Osteoblast (primary cell): ENCODE data around the gene MFSD2B. TPM values are rescaled to one million over a fixed set of nuclear protein-coding genes. Genes with fewer than 3 reads are reported as not detected.

ENCODE experiments used
- DNase-seq: peaks from one replicate; pipeline ENCODE4 v3.0.0; 2011; ENCODE audit warnings: low spot score, mixed read lengths; ENCODE audit not compliant: insufficient read length; ENCODE audit errors: missing footprints
- H2AFZ ChIP-seq: 2 replicates; pipeline ENCODE4 v1.6.0; 2011; ENCODE audit warnings: mild to moderate bottlenecking, low read length
- H3K27ac ChIP-seq: 2 replicates; pipeline ENCODE4 v1.5.1; 2011; ENCODE audit warnings: mild to moderate bottlenecking, low read depth, low read length, moderate library complexity
- H3K27me3 ChIP-seq: 2 replicates; pipeline ENCODE4 v1.6.0; 2012; ENCODE audit warnings: mild to moderate bottlenecking, control low read depth, inconsistent platforms, low read length, moderate library complexity; ENCODE audit not compliant: insufficient read depth
- H3K36me3 ChIP-seq: 2 replicates; pipeline ENCODE4 v1.5.1; 2011; ENCODE audit warnings: mild to moderate bottlenecking, low read length, control low read depth, moderate library complexity; ENCODE audit not compliant: insufficient read depth
- H3K4me1 ChIP-seq: 2 replicates; pipeline ENCODE4 v1.5.1; 2011; ENCODE audit warnings: mild to moderate bottlenecking, low read length, control low read depth, moderate library complexity; ENCODE audit not compliant: insufficient read depth
- H3K4me2 ChIP-seq: 2 replicates; pipeline ENCODE4 v1.6.0; 2011; ENCODE audit warnings: mild to moderate bottlenecking, low read length; ENCODE audit not compliant: insufficient read depth
- H3K4me3 ChIP-seq: fragments of 200-600 bp; sonication (generic); 3 replicates; pipeline ENCODE4 v1.5.1; 2012; ENCODE audit warnings: mild to moderate bottlenecking, low read length, inconsistent platforms; ENCODE audit not compliant: insufficient read depth
- H3K79me2 ChIP-seq: 2 replicates; pipeline ENCODE4 v1.6.0; 2012; ENCODE audit warnings: mild to moderate bottlenecking, low read length, control low read depth, inconsistent platforms; ENCODE audit not compliant: insufficient read depth
- H3K9me3 ChIP-seq: 2 replicates; pipeline ENCODE4 v1.5.1; 2011; ENCODE audit warnings: low read depth, low read length, control low read depth
- H4K20me1 ChIP-seq: 2 replicates; pipeline ENCODE4 v1.6.0; 2012; ENCODE audit warnings: mild to moderate bottlenecking, low read length, control low read depth; ENCODE audit not compliant: insufficient read depth
- total RNA-seq: library from RNA; depleted of rRNA; stranded (reverse); fragments of >200 nt; gene quantifications from 2 replicates; pipeline ENCODE4 v1.2.3, GENCODE V29; 2012
- TF ChIP-seq, protein P1 (sequence below): IDR thresholded peaks from 2 replicates; pipeline ENCODE4 v1.5.1; 2011; ENCODE audit warnings: mild to moderate bottlenecking, low read depth, low read length, moderate library complexity; ENCODE audit errors: extremely low read depth

MFSD2B gene
- total RNA-seq, 1 donor = 0.36 TPM

DNA sequence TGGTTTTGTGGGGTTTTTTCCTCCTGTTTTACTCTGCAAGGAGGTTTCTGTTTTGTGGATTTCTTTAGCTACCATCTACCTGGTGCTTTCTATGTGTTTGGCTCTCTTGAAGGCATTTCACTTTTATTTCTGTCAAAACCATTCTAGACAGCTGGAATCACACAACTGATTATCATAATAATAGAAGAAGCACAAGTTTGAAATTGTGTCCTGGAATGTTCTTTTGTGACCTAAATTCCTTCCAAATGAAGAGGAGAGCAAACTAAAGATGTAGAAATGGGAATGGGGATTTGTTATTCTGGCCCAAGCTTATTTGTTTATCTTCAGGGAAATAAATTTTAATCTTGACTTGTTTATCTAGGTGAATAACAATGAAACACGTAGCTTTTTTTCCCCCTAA is 17.0 kb upstream of the MFSD2B start:
- Histone ChIP-seq H3K4me1 (no peaks in the 10 kb centered on the region), H3K27ac (no peak overlapping the region), H3K4me2 (no peak overlapping the region), H3K4me3 (no peak overlapping the region), H3K9me3 (no peaks in the 10 kb centered on the region), H4K20me1 (no peaks in the 10 kb centered on the region), H2AFZ (no peak overlapping the region), H3K27me3 (no peaks in the 10 kb centered on the region), H3K36me3 (peaks cover 3% of the 10 kb centered on the region), H3K79me2 (no peaks in the 10 kb centered on the region)
- no peak for DNase-seq
- TF ChIP-seq, protein P1, sequence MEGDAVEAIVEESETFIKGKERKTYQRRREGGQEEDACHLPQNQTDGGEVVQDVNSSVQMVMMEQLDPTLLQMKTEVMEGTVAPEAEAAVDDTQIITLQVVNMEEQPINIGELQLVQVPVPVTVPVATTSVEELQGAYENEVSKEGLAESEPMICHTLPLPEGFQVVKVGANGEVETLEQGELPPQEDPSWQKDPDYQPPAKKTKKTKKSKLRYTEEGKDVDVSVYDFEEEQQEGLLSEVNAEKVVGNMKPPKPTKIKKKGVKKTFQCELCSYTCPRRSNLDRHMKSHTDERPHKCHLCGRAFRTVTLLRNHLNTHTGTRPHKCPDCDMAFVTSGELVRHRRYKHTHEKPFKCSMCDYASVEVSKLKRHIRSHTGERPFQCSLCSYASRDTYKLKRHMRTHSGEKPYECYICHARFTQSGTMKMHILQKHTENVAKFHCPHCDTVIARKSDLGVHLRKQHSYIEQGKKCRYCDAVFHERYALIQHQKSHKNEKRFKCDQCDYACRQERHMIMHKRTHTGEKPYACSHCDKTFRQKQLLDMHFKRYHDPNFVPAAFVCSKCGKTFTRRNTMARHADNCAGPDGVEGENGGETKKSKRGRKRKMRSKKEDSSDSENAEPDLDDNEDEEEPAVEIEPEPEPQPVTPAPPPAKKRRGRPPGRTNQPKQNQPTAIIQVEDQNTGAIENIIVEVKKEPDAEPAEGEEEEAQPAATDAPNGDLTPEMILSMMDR = no peak

DNA sequence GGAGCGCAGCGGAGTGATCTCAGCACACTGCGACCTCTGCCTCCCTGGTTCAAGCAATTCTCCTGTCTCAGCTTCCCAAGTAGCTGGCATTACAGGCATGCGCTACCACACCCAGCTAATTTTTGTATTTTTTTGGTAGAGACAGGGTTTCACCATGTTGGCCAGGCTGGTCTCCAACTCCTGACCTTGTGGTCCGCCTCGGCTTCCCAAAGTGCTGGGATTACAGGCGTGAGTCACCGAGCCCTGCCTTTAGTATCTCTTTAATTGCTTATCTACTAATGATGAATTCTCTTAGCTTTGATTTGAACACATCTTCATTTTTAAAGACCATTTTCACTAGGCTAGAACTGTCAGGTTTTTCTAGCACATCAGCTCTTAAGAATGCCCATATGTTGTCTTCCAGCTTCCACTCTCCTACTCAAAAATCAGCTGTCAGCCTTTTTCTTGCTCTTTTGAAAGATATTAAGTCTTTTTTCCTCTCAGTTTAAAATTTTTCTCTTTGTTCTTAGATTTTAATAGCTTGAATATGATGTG is 16.1 kb upstream of the MFSD2B start:
- H3K27me3 ChIP-seq = no peaks in the 10 kb centered on the region
- DNase-seq = no peak
- H3K9me3 ChIP-seq = no peaks in the 10 kb centered on the region
- H3K4me3 ChIP-seq = no peak overlapping the region
- H3K4me2 ChIP-seq = no peak overlapping the region
- no peak overlapping the region for H3K27ac ChIP-seq
- H4K20me1 ChIP-seq = no peaks in the 10 kb centered on the region
- no peaks in the 10 kb centered on the region for H3K79me2 ChIP-seq
- H3K4me1 ChIP-seq = no peaks in the 10 kb centered on the region
- H2AFZ ChIP-seq = no peak overlapping the region
- H3K36me3 ChIP-seq = peaks cover 3% of the 10 kb centered on the region
- TF ChIP-seq, protein P1 = no peak

DNA sequence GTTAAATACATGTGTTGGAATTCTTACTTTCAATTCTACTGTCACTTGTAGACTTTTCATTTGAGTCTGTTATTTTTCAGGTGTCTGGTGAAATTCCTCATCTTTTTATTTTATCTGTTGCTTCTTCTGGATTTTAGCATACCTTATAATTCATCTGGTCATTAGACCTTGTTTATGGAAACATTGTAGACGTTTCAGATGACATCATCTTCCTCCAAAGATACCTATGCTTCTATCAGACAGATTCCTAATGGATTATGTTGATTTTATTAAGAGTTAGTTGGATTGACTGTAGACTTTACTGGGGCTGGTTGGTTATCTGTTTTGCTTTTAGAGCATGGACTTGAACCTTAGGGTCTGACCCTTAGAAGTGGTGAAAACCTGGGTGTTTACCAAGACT is 15.3 kb upstream of the MFSD2B start:
- peaks cover 3% of the 10 kb centered on the region for H3K36me3 ChIP-seq
- H3K9me3 ChIP-seq = no peaks in the 10 kb centered on the region
- H4K20me1 ChIP-seq = no peaks in the 10 kb centered on the region
- H3K27me3 ChIP-seq = no peaks in the 10 kb centered on the region
- H2AFZ ChIP-seq = no peak overlapping the region
- no peaks in the 10 kb centered on the region for H3K79me2 ChIP-seq
- TF ChIP-seq, protein P1 = no peak
- H3K4me1 ChIP-seq = no peaks in the 10 kb centered on the region
- H3K27ac ChIP-seq = no peak overlapping the region
- no peak for DNase-seq
- H3K4me3 ChIP-seq = no peak overlapping the region
- no peak overlapping the region for H3K4me2 ChIP-seq

DNA sequence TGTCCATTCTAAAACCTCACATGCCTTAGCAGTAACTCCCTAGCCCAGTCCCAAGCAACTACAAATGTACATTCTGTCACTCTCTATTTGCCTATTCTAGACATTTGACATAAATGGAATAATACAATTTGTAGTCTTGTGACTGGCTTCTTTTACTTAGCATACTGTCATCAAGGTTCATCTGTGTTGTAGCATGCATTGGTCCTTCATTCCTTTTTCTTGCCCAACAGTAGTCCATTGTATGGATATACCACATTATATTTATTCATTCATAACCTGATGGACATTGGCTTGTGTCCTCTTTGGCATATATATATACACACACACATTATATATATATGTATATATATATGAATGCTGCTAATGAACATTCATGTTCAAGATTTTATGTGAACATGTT is 2.2 kb upstream of the MFSD2B start:
- H3K79me2 ChIP-seq = no peaks in the 10 kb centered on the region
- TF ChIP-seq, protein P1 = no peak
- H3K4me2 ChIP-seq = no peak overlapping the region
- no peak for DNase-seq
- H3K4me1 ChIP-seq = peaks cover 10% of the 10 kb centered on the region
- no peaks in the 10 kb centered on the region for H3K9me3 ChIP-seq
- H2AFZ ChIP-seq = no peak overlapping the region
- no peak overlapping the region for H3K4me3 ChIP-seq
- no peak overlapping the region for H3K27ac ChIP-seq
- no peaks in the 10 kb centered on the region for H4K20me1 ChIP-seq
- no peaks in the 10 kb centered on the region for H3K36me3 ChIP-seq
- no peaks in the 10 kb centered on the region for H3K27me3 ChIP-seq
